ENCODE results near the gene EMC6.

DNA sequence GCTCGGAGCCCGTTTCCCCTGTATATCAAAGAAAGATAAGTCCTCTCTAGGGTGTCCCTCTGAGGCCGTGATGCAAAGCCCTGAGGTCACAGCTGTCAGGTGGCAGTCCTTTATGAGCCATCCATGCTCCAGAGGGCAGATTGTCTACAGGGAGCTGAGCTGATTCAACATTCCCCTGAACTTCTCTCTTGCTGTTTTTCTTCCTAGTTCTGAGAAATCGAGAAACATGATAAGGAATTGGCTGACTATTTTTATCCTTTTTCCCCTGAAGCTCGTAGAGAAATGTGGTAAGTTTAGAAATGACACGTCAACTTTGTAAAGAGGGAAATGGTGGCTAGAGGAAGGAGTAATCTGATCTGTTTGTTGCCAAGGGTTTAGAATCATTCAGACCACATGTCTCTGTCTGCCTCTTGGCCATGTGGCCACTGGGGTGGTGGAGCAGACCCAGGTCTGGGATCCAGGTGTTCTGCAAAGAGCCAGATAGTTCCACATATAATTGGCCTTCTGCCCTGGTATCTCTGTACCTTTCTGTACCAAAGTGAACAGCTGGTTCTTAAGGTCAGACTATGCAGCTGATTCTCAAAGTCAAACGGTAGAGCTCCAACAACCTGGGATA lies 28.5 kb upstream of the EMC6 start:
- TF ChIP-seq POLR2A (IDR thresholded peaks at IDR 0.05; ENCODE audit: low read depth) (no peak), POLR2AphosphoS5 (IDR thresholded peaks at IDR 0.05) (no peak)
- TF ChIP-seq, protein P1, sequence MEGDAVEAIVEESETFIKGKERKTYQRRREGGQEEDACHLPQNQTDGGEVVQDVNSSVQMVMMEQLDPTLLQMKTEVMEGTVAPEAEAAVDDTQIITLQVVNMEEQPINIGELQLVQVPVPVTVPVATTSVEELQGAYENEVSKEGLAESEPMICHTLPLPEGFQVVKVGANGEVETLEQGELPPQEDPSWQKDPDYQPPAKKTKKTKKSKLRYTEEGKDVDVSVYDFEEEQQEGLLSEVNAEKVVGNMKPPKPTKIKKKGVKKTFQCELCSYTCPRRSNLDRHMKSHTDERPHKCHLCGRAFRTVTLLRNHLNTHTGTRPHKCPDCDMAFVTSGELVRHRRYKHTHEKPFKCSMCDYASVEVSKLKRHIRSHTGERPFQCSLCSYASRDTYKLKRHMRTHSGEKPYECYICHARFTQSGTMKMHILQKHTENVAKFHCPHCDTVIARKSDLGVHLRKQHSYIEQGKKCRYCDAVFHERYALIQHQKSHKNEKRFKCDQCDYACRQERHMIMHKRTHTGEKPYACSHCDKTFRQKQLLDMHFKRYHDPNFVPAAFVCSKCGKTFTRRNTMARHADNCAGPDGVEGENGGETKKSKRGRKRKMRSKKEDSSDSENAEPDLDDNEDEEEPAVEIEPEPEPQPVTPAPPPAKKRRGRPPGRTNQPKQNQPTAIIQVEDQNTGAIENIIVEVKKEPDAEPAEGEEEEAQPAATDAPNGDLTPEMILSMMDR (IDR thresholded peaks at IDR 0.05) = no peak

Measured in esophagus muscularis mucosa (tissue), 3 donors.